ENCODE data around the gene EIF4A2. TPM values are rescaled to one million over a fixed set of nuclear protein-coding genes. Genes with fewer than 3 reads are reported as not detected.
A peak's percentile ranks its signal among the peaks of the same experiment; 100 is the strongest.

Gene EIF4A2
- total and polyA plus RNA-seq, 2 of the 13 experiments (the other 11 are each of a cell fraction or from before 2014, with no cell fraction given): 480 to 596 TPM

GRCh38 chr3:186746008-186746407 lies 37.4 kb upstream of the EIF4A2 start (continued):
- TF ChIP-seq, protein P1, sequence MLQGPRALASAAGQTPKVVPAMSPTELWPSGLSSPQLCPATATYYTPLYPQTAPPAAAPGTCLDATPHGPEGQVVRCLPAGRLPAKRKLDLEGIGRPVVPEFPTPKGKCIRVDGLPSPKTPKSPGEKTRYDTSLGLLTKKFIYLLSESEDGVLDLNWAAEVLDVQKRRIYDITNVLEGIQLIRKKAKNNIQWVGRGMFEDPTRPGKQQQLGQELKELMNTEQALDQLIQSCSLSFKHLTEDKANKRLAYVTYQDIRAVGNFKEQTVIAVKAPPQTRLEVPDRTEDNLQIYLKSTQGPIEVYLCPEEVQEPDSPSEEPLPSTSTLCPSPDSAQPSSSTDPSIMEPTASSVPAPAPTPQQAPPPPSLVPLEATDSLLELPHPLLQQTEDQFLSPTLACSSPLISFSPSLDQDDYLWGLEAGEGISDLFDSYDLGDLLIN (CRISPR knock-in tag; IDR thresholded peaks at IDR 0.05; ENCODE audit: borderline replicate concordance): no peak
- TF ChIP-seq ZNF75D (CRISPR knock-in tag; IDR thresholded peaks at IDR 0.05; ENCODE audit: borderline replicate concordance): no peak
- TF ChIP-seq KAT2B (IDR thresholded peaks at IDR 0.05; ENCODE audit: borderline replicate concordance, low read depth, low read length): no peak
- peak; percentile 62; the same call in 1 of the 2 replicates for TF ChIP-seq RXRB (CRISPR knock-in tag; IDR thresholded peaks at IDR 0.05; ENCODE audit: borderline replicate concordance)
- TF ChIP-seq ZBTB40 (IDR thresholded peaks at IDR 0.05): no peak
- peak; percentile 32; the same call in 1 of the 2 replicates for TF ChIP-seq ZBTB40 (CRISPR knock-in tag; IDR thresholded peaks at IDR 0.05)
- peak; percentile 62; the same call in 1 of the 2 replicates for TF ChIP-seq ZNF792 (CRISPR knock-in tag; IDR thresholded peaks at IDR 0.05)
- TF ChIP-seq SPEN (CRISPR knock-in tag; IDR thresholded peaks at IDR 0.05; ENCODE audit: low read depth): 0 out of 2 replicates have a peak, but pooled peaks have one; percentile 21
- TF ChIP-seq SNAPC4 (CRISPR knock-in tag; IDR thresholded peaks at IDR 0.05): no peak
- TF ChIP-seq NR2F6 (IDR thresholded peaks at IDR 0.05): no peak
- TF ChIP-seq NR2F6 (CRISPR knock-in tag; IDR thresholded peaks at IDR 0.05): peak; percentile 48
- TF ChIP-seq PHF5A (CRISPR knock-in tag; IDR thresholded peaks at IDR 0.05; ENCODE audit: low read depth, unreplicated experiment): no peak
- TF ChIP-seq FOXC1 (CRISPR knock-in tag; IDR thresholded peaks at IDR 0.05; ENCODE audit: borderline replicate concordance): peak; percentile 47; the same call in 1 of the 2 replicates
- TF ChIP-seq ZNF274 (CRISPR knock-in tag; IDR thresholded peaks at IDR 0.05): no peak
